Astrocyte (in vitro differentiated cells and primary cell): ENCODE measurements around the gene MVP. TPM values are rescaled to one million over a fixed set of nuclear protein-coding genes. Genes with fewer than 3 reads are reported as not detected.

Experiments
- DNase-seq: peaks from one replicate; pipeline ENCODE4 v3.0.0-alpha.2; 2010; ENCODE audit warnings: low read depth
- FAIRE-seq: peaks from 2 replicates; lab custom pipeline; 2011; peaks lifted over from hg19 to GRCh38; lab: Jason Lieb, UNC
- H2AFZ ChIP-seq: 2 replicates; pipeline ENCODE4 v1.6.0; 2012; ENCODE audit warnings: low read depth, low read length, inconsistent platforms
- H3K27ac ChIP-seq: 2 replicates; pipeline ENCODE4 v1.5.1; 2011; ENCODE audit warnings: low read depth, low read length, inconsistent platforms
- H3K27me3 ChIP-seq: 2 replicates; pipeline ENCODE4 v1.6.0; 2011; ENCODE audit warnings: low read length, inconsistent platforms; ENCODE audit not compliant: insufficient read depth
- H3K36me3 ChIP-seq: 2 replicates; pipeline ENCODE4 v1.5.1; 2011; ENCODE audit warnings: low read length, inconsistent platforms; ENCODE audit not compliant: insufficient read depth
- H3K4me1 ChIP-seq: 2 replicates; pipeline ENCODE4 v1.5.1; 2011; ENCODE audit warnings: low read length, inconsistent platforms; ENCODE audit not compliant: insufficient read depth
- H3K4me2 ChIP-seq: 2 replicates; pipeline ENCODE4 v1.6.0; 2012; ENCODE audit warnings: low read length, inconsistent platforms
- H3K4me3 ChIP-seq: 2 replicates; pipeline ENCODE4 v1.5.1; 2011; ENCODE audit warnings: low read depth, mild to moderate bottlenecking, low read length, inconsistent platforms; ENCODE audit not compliant: insufficient read depth
- H3K79me2 ChIP-seq: 2 replicates; pipeline ENCODE4 v1.6.0; 2012; ENCODE audit warnings: mild to moderate bottlenecking, low read length, inconsistent platforms; ENCODE audit not compliant: insufficient read depth
- H3K9ac ChIP-seq: 2 replicates; pipeline ENCODE4 v1.6.0; 2012; ENCODE audit warnings: mild to moderate bottlenecking, low read length, inconsistent platforms
- H3K9me3 ChIP-seq: 2 replicates; pipeline ENCODE4 v1.5.1; 2012; ENCODE audit warnings: low read depth, mild to moderate bottlenecking, low read length, inconsistent platforms; ENCODE audit not compliant: insufficient read depth
- H4K20me1 ChIP-seq: 2 replicates; pipeline ENCODE4 v1.6.0; 2012; ENCODE audit warnings: low read length, inconsistent platforms; ENCODE audit not compliant: insufficient read depth
- H3K27ac Mint-ChIP-seq: one replicate; pipeline ENCODE4 v1.8.0; 2021; ENCODE audit warnings: mild to moderate bottlenecking, mixed read lengths; ENCODE audit not compliant: unreplicated experiment
- H3K27me3 Mint-ChIP-seq: one replicate; pipeline ENCODE4 v1.8.0; 2021; ENCODE audit warnings: low read depth, mixed read lengths; ENCODE audit not compliant: unreplicated experiment
- H3K36me3 Mint-ChIP-seq: one replicate; pipeline ENCODE4 v1.8.0; 2021; ENCODE audit warnings: low read depth, mixed read lengths; ENCODE audit not compliant: unreplicated experiment
- H3K4me1 Mint-ChIP-seq: one replicate; pipeline ENCODE4 v1.8.0; 2021; ENCODE audit warnings: low read depth, mixed read lengths; ENCODE audit not compliant: unreplicated experiment
- H3K4me3 Mint-ChIP-seq: one replicate; pipeline ENCODE4 v1.8.0; 2021; ENCODE audit warnings: mild to moderate bottlenecking, moderate library complexity, mixed read lengths; ENCODE audit not compliant: unreplicated experiment
- H3K9me3 Mint-ChIP-seq: one replicate; pipeline ENCODE4 v1.8.0; 2021; ENCODE audit warnings: mild to moderate bottlenecking, mixed read lengths; ENCODE audit not compliant: unreplicated experiment
- EZH2 ChIP-seq: IDR thresholded peaks from 2 replicates; pipeline ENCODE4 v1.6.1; 2012; ENCODE audit warnings: mild to moderate bottlenecking, low read length, inconsistent platforms; ENCODE audit not compliant: insufficient read depth
- total RNA-seq: library from RNA; stranded (reverse); gene quantifications from 2 replicates; pipeline ENCODE4 v1.2.1, GENCODE V29; 2021
- TF ChIP-seq, protein P1 (sequence below): IDR thresholded peaks from 2 replicates; pipeline ENCODE4 v1.5.1; 2011; ENCODE audit warnings: low read depth, mild to moderate bottlenecking, inconsistent platforms, low read length, moderate library complexity; ENCODE audit not compliant: insufficient read depth

Gene MVP
- total RNA-seq, 1 donor from 2014 or later, result 38.7 TPM

DNA sequence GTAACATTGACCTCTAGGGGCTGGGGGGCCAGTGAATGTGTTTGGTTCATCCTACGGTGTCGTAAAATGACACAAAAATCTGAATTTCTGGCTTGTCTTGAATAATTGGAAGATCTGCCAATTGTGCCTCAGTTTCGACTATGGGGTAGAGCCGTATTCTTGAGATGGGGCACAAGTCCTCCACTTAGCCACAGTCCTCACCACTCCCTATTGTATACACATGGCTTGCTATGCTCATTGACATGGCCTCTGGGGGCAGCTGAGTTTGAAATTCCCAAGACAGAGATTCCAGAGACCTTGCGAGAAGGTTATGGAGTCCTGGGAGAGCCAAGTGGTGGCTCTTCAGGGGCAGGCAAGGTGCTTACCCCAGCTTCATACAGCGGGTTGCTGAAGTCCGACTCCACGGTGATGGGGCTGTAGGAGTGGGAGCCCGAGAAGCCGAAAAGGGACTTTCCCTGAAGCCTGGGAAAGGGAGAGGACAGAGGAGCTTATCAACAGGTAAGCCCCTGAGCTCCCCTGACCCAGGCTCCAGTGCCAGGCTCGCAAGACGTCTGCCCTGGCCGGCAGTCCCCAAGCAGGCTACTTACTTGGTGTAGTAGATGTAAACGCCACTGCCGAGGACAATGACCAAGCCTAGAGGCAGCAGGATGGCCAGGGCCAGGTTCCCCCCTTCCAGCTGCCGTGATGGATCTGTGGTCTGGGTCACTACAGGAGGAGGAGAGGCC lies 51.7 kb downstream of the MVP start:
- no peak for FAIRE-seq
- H3K4me3 Mint-ChIP-seq, result no peak overlapping the region
- H3K4me3 ChIP-seq, result no peak overlapping the region
- no peak overlapping the region for H2AFZ ChIP-seq
- no peaks in the 10 kb centered on the region for H3K36me3 ChIP-seq
- H3K36me3 Mint-ChIP-seq, result peaks cover 6% of the 10 kb centered on the region
- H3K27me3 Mint-ChIP-seq, result peaks cover 16% of the 10 kb centered on the region
- no peaks in the 10 kb centered on the region for H3K9me3 Mint-ChIP-seq
- H3K27me3 ChIP-seq, result peaks cover 9% of the 10 kb centered on the region
- H3K27ac Mint-ChIP-seq, result no peak overlapping the region
- TF ChIP-seq, protein P1, sequence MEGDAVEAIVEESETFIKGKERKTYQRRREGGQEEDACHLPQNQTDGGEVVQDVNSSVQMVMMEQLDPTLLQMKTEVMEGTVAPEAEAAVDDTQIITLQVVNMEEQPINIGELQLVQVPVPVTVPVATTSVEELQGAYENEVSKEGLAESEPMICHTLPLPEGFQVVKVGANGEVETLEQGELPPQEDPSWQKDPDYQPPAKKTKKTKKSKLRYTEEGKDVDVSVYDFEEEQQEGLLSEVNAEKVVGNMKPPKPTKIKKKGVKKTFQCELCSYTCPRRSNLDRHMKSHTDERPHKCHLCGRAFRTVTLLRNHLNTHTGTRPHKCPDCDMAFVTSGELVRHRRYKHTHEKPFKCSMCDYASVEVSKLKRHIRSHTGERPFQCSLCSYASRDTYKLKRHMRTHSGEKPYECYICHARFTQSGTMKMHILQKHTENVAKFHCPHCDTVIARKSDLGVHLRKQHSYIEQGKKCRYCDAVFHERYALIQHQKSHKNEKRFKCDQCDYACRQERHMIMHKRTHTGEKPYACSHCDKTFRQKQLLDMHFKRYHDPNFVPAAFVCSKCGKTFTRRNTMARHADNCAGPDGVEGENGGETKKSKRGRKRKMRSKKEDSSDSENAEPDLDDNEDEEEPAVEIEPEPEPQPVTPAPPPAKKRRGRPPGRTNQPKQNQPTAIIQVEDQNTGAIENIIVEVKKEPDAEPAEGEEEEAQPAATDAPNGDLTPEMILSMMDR, result no peak
- TF ChIP-seq EZH2, result no peak
- no peaks in the 10 kb centered on the region for H3K4me1 Mint-ChIP-seq
- H4K20me1 ChIP-seq, result no peaks in the 10 kb centered on the region
- no peak for DNase-seq
- no peaks in the 10 kb centered on the region for H3K79me2 ChIP-seq
- H3K9ac ChIP-seq, result no peak overlapping the region
- no peaks in the 10 kb centered on the region for H3K4me1 ChIP-seq
- H3K9me3 ChIP-seq, result no peaks in the 10 kb centered on the region
- no peak overlapping the region for H3K4me2 ChIP-seq
- no peak overlapping the region for H3K27ac ChIP-seq

DNA sequence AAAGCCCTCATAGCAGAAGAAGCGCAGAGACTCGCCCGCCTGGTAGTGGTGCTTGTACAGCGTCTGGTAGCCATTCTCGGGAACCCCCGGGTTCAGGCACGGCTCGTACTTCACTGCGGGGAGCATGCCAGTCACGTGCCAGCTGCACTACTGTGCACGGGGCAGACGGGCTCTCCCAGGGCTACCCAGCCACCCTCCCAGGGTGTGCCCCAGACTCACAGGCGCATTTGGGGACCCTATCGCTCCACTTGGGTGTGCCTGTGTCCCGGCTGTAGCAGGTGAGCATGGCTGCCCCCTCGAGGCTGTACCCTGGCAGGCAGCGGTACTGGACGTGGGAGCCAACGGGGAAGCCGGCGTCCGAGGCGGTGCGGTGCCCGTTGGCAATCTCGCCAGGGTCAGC lies 53.1 kb downstream of the MVP start:
- H2AFZ ChIP-seq, result no peak overlapping the region
- no peak overlapping the region for H3K27ac ChIP-seq
- H3K4me3 Mint-ChIP-seq, result no peak overlapping the region
- no peaks in the 10 kb centered on the region for H3K79me2 ChIP-seq
- H3K4me2 ChIP-seq, result no peak overlapping the region
- no peaks in the 10 kb centered on the region for H3K4me1 ChIP-seq
- H3K36me3 Mint-ChIP-seq, result peaks cover 8% of the 10 kb centered on the region
- peaks cover 15% of the 10 kb centered on the region for H3K27me3 ChIP-seq
- DNase-seq (no peak), FAIRE-seq (no peak)
- H3K4me1 Mint-ChIP-seq, result no peaks in the 10 kb centered on the region
- H3K36me3 ChIP-seq, result no peaks in the 10 kb centered on the region
- H3K27ac Mint-ChIP-seq, result no peak overlapping the region
- H3K27me3 Mint-ChIP-seq, result peaks cover 20% of the 10 kb centered on the region
- H4K20me1 ChIP-seq, result no peaks in the 10 kb centered on the region
- no peak overlapping the region for H3K4me3 ChIP-seq
- H3K9me3 ChIP-seq, result no peaks in the 10 kb centered on the region
- TF ChIP-seq EZH2, result no peak
- TF ChIP-seq, protein P1, result no peak
- H3K9ac ChIP-seq, result no peak overlapping the region
- peaks cover 2% of the 10 kb centered on the region for H3K9me3 Mint-ChIP-seq

DNA sequence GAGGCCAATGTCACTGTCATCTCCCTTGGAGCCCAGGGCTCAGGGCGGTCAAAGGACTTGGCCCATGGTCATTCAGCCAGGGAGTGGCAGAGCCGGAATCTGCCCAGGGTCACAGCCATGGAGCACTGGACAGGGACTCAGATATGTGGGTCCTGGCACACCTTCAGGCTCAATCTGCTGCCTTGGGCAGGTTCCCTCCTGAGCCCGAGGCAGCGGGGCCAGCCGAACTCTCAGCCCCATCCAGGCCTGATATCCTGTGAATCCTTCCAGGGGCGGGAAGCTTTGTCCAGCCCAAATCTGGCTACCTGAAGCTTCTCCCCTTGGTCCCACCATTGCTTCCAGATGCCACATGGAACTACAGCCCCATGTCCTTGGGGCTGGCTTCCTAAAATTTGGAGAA lies 54.9 kb downstream of the MVP start:
- Histone ChIP-seq H3K4me3 (no peak overlapping the region), H3K27me3 (peaks cover 15% of the 10 kb centered on the region), H3K79me2 (no peaks in the 10 kb centered on the region), H4K20me1 (no peaks in the 10 kb centered on the region), H3K9ac (no peak overlapping the region), H3K9me3 (no peaks in the 10 kb centered on the region), H3K27ac (no peak overlapping the region), H3K36me3 (no peaks in the 10 kb centered on the region), H3K4me1 (no peaks in the 10 kb centered on the region), H3K4me2 (no peak overlapping the region), H2AFZ (no peak overlapping the region)
- Mint-ChIP-seq H3K4me3 (no peak overlapping the region), H3K9me3 (peaks cover 2% of the 10 kb centered on the region), H3K27me3 (peaks cover 20% of the 10 kb centered on the region), H3K4me1 (no peaks in the 10 kb centered on the region), H3K27ac (no peak overlapping the region), H3K36me3 (peaks cover 11% of the 10 kb centered on the region)
- FAIRE-seq (no peak), DNase-seq (no peak)
- TF ChIP-seq EZH2, result no peak
- TF ChIP-seq, protein P1, result no peak
